Measurements from ENCODE around the gene ME1. TPM values are rescaled to one million over a fixed set of nuclear protein-coding genes. Genes with fewer than 3 reads are reported as not detected.

ME1 gene
- total RNA-seq, 4 donors from 2014 or later: 18.5 to 22.9 (median 19.8) TPM

DNA sequence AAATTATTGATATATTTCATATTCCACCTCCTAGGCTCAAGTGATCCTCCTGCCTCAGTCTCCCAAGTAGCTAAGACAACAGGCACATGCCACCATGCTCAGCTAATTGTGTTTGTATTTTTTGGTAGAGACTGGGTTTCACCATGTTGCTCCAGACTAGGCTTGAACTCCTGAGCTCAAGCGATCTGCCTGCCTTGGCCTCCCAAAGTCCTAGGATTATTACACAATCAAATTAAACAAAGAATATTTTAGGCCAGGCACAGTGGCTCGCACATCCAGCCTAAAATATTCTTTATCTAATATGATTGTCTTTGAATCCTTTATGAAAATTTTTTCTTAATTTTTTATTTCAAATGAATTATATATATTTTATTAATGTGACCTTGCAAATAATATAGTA, 17.8 kb downstream of the ME1 start:
- ATAC-seq (ENCODE audit: low FRiP score): no peak
- TF ChIP-seq, protein P1, sequence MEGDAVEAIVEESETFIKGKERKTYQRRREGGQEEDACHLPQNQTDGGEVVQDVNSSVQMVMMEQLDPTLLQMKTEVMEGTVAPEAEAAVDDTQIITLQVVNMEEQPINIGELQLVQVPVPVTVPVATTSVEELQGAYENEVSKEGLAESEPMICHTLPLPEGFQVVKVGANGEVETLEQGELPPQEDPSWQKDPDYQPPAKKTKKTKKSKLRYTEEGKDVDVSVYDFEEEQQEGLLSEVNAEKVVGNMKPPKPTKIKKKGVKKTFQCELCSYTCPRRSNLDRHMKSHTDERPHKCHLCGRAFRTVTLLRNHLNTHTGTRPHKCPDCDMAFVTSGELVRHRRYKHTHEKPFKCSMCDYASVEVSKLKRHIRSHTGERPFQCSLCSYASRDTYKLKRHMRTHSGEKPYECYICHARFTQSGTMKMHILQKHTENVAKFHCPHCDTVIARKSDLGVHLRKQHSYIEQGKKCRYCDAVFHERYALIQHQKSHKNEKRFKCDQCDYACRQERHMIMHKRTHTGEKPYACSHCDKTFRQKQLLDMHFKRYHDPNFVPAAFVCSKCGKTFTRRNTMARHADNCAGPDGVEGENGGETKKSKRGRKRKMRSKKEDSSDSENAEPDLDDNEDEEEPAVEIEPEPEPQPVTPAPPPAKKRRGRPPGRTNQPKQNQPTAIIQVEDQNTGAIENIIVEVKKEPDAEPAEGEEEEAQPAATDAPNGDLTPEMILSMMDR (IDR thresholded peaks at IDR 0.05): no peak
- DNase-seq (ENCODE audit: low spot score): no peak

DNA sequence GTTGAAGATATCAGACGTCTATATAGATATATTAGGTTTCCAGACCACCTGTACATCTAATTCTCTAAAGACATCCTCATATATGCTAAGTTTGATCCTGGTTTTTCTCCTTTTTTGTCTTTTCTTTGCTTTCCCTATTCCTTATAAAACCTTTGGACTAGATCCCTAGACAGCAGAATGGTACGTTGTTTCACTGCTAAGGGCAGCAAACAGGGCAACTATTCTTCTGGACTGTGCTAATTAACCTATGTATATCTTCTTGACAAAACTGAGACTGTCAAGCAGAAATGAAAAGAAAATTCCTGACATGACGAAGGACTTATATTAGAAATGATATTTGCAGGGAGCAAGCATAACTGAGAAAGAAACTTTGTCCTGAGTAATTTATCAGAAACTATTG, 19.1 kb downstream of the ME1 start:
- ATAC-seq (ENCODE audit: low FRiP score): no peak
- TF ChIP-seq, protein P1 (IDR thresholded peaks at IDR 0.05): no peak
- no peak for DNase-seq (ENCODE audit: low spot score)

DNA sequence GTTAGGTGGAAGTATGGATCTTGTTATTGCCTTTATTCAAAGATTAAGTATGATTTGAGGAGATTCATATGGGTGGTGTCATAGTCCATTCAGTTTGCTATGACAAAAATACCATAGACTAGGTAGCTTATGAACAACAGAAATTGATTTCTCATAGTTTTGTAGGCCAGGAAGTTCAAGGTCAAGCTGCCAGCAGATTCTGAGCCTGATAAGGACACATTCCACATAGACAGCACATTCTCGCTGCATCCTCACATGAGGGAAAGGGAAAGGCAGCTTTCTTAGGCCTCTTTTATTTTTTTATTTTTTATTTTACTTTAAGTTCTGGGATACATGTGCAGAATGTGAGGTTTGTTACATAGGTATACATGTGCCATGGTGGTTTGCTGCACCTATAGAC, 27.7 kb downstream of the ME1 start:
- ATAC-seq (ENCODE audit: low FRiP score) (no peak), DNase-seq (ENCODE audit: low spot score) (no peak)
- TF ChIP-seq, protein P1 (IDR thresholded peaks at IDR 0.05): no peak

DNA sequence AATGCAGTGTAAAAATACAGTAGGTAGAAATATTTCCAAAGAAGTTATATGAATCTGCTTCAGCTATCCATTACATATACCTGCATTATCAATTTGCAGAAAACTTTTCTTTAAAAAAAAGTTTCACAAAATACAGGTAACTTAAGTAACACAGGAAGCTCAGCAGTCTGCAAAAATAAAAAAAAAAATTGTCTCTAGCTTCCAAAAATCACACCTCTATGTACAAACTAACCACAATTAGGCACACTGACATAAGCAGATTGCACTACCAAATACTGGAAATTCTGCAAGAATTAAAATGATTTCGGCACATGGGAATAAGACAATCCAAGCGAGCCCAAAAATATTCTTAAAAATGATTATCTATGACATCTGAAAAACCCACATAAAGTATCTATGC, 41.2 kb downstream of the ME1 start:
- no peak for ATAC-seq (ENCODE audit: low FRiP score)
- no peak for DNase-seq (ENCODE audit: low spot score)
- TF ChIP-seq, protein P1 (IDR thresholded peaks at IDR 0.05): no peak

DNA sequence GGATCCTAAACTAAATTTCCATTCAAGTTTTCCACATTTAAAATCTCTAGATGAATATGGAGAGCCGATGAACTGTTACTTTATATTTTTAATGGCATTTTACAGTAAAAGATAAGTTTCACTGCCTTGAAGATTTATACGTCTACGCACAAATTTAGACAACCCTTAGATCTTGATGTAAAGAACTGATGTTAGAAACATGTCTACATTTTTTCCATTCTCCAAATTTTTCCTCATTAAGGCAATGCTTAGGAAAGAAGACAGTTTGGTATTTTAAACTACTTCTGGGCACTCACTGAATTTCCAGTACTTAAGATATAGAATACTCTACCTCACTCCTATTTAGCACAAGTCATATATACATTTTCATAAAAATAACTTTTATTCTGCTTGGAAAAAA, 45.4 kb downstream of the ME1 start:
- TF ChIP-seq, protein P1 (IDR thresholded peaks at IDR 0.05): no peak
- ATAC-seq (ENCODE audit: low FRiP score) (no peak), DNase-seq (ENCODE audit: low spot score) (no peak)

DNA sequence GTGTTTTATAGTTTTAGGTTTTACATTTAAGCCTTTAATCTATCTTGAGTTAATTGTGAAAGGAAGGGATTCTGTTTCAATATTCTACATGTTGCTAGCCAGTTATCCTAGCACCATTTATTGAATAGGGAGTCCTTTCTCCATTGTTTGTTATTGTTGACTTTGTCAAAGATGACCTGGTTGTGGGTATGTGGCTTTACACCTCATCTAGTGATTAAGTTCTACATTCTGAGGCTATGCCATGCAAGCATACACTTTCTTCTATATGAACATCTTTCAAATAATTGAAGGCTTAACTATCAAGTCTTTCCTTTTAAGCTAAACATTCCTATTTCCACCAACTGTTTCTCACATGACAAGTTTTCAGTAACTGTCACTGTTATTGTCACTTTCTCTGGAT, 46.1 kb downstream of the ME1 start:
- TF ChIP-seq, protein P1 (IDR thresholded peaks at IDR 0.05): no peak
- ATAC-seq (ENCODE audit: low FRiP score) (no peak), DNase-seq (ENCODE audit: low spot score) (no peak)

DNA sequence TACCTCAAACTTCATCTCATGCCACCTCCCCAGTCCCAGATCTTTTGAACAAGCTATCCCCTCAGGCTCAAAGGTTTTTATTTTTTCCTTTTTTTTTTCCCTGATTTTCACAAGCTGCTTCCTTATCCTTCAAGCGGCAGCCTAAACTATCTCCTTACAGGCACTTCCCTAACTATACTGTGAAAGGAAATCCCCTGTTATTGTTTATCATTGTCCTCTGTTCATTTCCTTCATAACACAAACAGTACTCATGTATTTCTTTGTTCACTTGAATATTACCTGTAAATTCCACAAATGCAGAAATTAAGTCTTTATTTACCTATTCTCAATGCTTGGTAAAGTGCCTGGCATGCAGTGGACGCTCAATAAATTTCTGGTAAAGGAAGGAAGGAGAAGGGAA, 48.9 kb downstream of the ME1 start:
- ATAC-seq (ENCODE audit: low FRiP score): no peak
- TF ChIP-seq, protein P1 (IDR thresholded peaks at IDR 0.05): no peak
- no peak for DNase-seq (ENCODE audit: low spot score)

All from omental fat pad (tissue), 4 donors.